K562 (cell line): Measurements from ENCODE around the gene PFN3. TPM values are rescaled to one million over a fixed set of nuclear protein-coding genes. Genes with fewer than 3 reads are reported as not detected.
A peak's percentile ranks its signal among the peaks of the same experiment; 100 is the strongest.

Experiments used
- CBFA2T2 ChIP-seq: fragments of 450-650 bp; conservative IDR thresholded peaks from 2 replicates; pipeline ENCODE4 v1.6.1; 2017; ENCODE audit warnings: mild to moderate bottlenecking
- CCAR2 ChIP-seq: fragments of 200-400 bp; formaldehyde crosslinking; IDR thresholded peaks from 2 replicates; pipeline ENCODE4 v1.6.1; 2017; ENCODE audit warnings: mild to moderate bottlenecking, low read depth, low read length
- CREB5 ChIP-seq: fragments of 250-450 bp; sonication (Bioruptor Pico); IDR thresholded peaks from 2 replicates; pipeline ENCODE4 v1.5.0; 2020; ENCODE audit warnings: mild to moderate bottlenecking
- CREBBP ChIP-seq: IDR thresholded peaks from one replicate; pipeline ENCODE4 v1.6.1; 2012; ENCODE audit warnings: low read depth, mild to moderate bottlenecking, control low read depth, inconsistent platforms, low read length
- CTBP1 ChIP-seq: fragments of 450-650 bp; IDR thresholded peaks from 2 replicates; pipeline ENCODE4 v1.6.1; 2016; ENCODE audit warnings: borderline replicate concordance
- ETV1 ChIP-seq: fragments of 450-650 bp; conservative IDR thresholded peaks from 2 replicates; pipeline ENCODE4 v1.6.1; 2016; ENCODE audit warnings: missing genetic modification characterization, control low read depth, low read depth, missing compliant biosample characterization
- ETV5 ChIP-seq: sonication (generic); formaldehyde crosslinking; IDR thresholded peaks from 2 replicates; pipeline ENCODE4 v1.4.0; 2020; ENCODE audit warnings: low read depth, mild to moderate bottlenecking, missing genetic modification reagents
- GMEB1 ChIP-seq: fragments of 250-450 bp; sonication (Bioruptor Pico); IDR thresholded peaks from 2 replicates; pipeline ENCODE4 v1.4.0; 2020; ENCODE audit warnings: mild to moderate bottlenecking
- JUND ChIP-seq, 2 experiments: IDR thresholded peaks; 2 replicates in 1 of 2; 3 replicates in 1 of 2; pipeline ENCODE4 v1.6.1; 2011; ENCODE audit warnings: borderline replicate concordance in 2 of 2, low read depth in 2 of 2, low read length in 2 of 2, improper control_type of control experiment in 1 of 2, missing biosample characterization in 1 of 2, missing genetic modification characterization in 1 of 2, missing genetic modification reagents in 1 of 2
- L3MBTL2 ChIP-seq: fragments of 450-650 bp; IDR thresholded peaks from 2 replicates; pipeline ENCODE4 v1.6.1; 2016; ENCODE audit warnings: mild to moderate bottlenecking, moderate library complexity
- MYC ChIP-seq, 2 experiments: fragments of 250-450 bp in 1 of 2; sonication (Bioruptor Pico) in 1 of 2; IDR thresholded peaks; 2 replicates each; pipeline versions ENCODE4 v1.5.1 to v1.6.1; 2012 to 2021; ENCODE audit warnings: low read depth in 2 of 2, borderline replicate concordance in 1 of 2, improper control_type of control experiment in 1 of 2, low read length in 1 of 2, mild to moderate bottlenecking in 1 of 2, moderate library complexity in 1 of 2
- SMAD4 ChIP-seq: fragments of 250-450 bp; sonication (Bioruptor Pico); conservative IDR thresholded peaks from 2 replicates; pipeline ENCODE4 v1.8.0; 2021; ENCODE audit warnings: inconsistent platforms, mild to moderate bottlenecking, moderate library complexity
- SMARCE1 ChIP-seq: fragments of 450-650 bp; IDR thresholded peaks from 2 replicates; pipeline ENCODE4 v1.7.1; 2016; ENCODE audit warnings: mild to moderate bottlenecking
- SP1 ChIP-seq: sonication (generic); formaldehyde crosslinking; IDR thresholded peaks from 2 replicates; pipeline ENCODE4 v1.8.1; 2022; ENCODE audit warnings: mild to moderate bottlenecking, missing genetic modification reagents
- SP2 ChIP-seq: IDR thresholded peaks from 2 replicates; pipeline ENCODE4 v1.6.1; 2011; ENCODE audit warnings: mild to moderate bottlenecking, low read depth, low read length, moderate library complexity; ENCODE audit not compliant: poor library complexity, severe bottlenecking; ENCODE audit errors: extremely low read depth
- ZBTB2 ChIP-seq: fragments of 450-650 bp; IDR thresholded peaks from 2 replicates; pipeline ENCODE4 v1.6.1; 2016; ENCODE audit warnings: antibody characterized with exemption
- ZNF175 ChIP-seq: fragments of 200-800 bp; sonication (Bioruptor generic); IDR thresholded peaks from 2 replicates; pipeline ENCODE4 v1.6.1; 2016; ENCODE audit warnings: low read depth, mild to moderate bottlenecking, missing genetic modification characterization, missing compliant biosample characterization
- polyA plus RNA-seq, 8 experiments: library from polyadenylated mRNA; depleted of rRNA in 4 of 8; stranded (reverse) in 5 of 8; unstranded in 3 of 8; fragments of >200 nt; fragmentation: Nextera tagmentation in 2 of 8; fragmentation: Illumina TruSeq in 1 of 8; extraction: Ambion mirVana in 2 of 8; extraction: Trizol in 1 of 8; gene quantifications; 2 replicates each; pipeline versions ENCODE4 v1.2.1 to v1.2.3, GENCODE V29; 2011 to 2014; ENCODE audit warnings: inconsistent platforms in 1 of 8, missing spikeins in 1 of 8
- total RNA-seq, 7 experiments: library from RNA; depleted of rRNA in 6 of 7; stranded (reverse); fragments of >200 nt in 6 of 7; fragmentation: Illumina TruSeq in 2 of 7; extraction: Trizol in 2 of 7; gene quantifications; 2 replicates each; pipeline versions ENCODE4 v1.2.1 to v1.2.3, GENCODE V29; 2011 to 2021; ENCODE audit warnings: low replicate concordance in 1 of 7
- TF ChIP-seq, protein P1 (sequence below): fragments of 450-650 bp; IDR thresholded peaks from 2 replicates; pipeline ENCODE4 v1.6.1; 2018; ENCODE audit not compliant: partially characterized antibody

The PFN3 gene
- total and polyA plus RNA-seq, 9 of the 15 experiments (the other 6 are each of a cell fraction or from before 2014, with no cell fraction given) = not detected

GRCh38 chr5:177425801-177426565 is 25.5 kb upstream of the PFN3 start (continued):
- TF ChIP-seq, protein P1, sequence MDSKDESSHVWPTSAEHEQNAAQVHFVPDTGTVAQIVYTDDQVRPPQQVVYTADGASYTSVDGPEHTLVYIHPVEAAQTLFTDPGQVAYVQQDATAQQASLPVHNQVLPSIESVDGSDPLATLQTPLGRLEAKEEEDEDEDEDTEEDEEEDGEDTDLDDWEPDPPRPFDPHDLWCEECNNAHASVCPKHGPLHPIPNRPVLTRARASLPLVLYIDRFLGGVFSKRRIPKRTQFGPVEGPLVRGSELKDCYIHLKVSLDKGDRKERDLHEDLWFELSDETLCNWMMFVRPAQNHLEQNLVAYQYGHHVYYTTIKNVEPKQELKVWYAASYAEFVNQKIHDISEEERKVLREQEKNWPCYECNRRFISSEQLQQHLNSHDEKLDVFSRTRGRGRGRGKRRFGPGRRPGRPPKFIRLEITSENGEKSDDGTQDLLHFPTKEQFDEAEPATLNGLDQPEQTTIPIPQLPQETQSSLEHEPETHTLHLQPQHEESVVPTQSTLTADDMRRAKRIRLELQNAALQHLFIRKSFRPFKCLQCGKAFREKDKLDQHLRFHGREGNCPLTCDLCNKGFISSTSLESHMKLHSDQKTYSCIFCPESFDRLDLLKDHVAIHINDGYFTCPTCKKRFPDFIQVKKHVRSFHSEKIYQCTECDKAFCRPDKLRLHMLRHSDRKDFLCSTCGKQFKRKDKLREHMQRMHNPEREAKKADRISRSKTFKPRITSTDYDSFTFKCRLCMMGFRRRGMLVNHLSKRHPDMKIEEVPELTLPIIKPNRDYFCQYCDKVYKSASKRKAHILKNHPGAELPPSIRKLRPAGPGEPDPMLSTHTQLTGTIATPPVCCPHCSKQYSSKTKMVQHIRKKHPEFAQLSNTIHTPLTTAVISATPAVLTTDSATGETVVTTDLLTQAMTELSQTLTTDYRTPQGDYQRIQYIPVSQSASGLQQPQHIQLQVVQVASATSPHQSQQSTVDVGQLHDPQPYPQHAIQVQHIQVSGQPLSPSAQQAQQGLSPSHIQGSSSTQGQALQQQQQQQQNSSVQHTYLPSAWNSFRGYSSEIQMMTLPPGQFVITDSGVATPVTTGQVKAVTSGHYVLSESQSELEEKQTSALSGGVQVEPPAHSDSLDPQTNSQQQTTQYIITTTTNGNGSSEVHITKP = peak; percentile 76
- TF ChIP-seq CTBP1 (peak; percentile 69), CREB5 (CRISPR knock-in tag) (no peak), MYC (IDR thresholded peaks at IDR 0.05; ENCODE audit: low read depth, low read length) (0 out of 2 replicates have a peak, but pooled peaks have one; percentile 32), MYC (CRISPR knock-in tag; IDR thresholded peaks at IDR 0.05; ENCODE audit: borderline replicate concordance, low read depth) (peak; percentile 41; the same call in 1 of the 2 replicates), CREBBP (no peak), CBFA2T2 (no peak), GMEB1 (CRISPR knock-in tag) (no peak), SP2 (peak; percentile 59), ZBTB2 (0 out of 2 replicates have a peak, but pooled peaks have one; percentile 23), ETV5 (peak; percentile 96), ZNF175 (CRISPR knock-in tag) (peak; percentile 68; the same call in 1 of the 2 replicates), SMAD4 (peak; percentile 88), L3MBTL2 (peak; percentile 84), JUND (IDR thresholded peaks at IDR 0.05; ENCODE audit: borderline replicate concordance, low read depth, low read length) (peak; percentile 63), JUND (tag; IDR thresholded peaks at IDR 0.05; ENCODE audit: borderline replicate concordance, low read depth, low read length) (peak; percentile 2; the same call in 1 of the 3 replicates), ETV1 (tag) (peak; percentile 96), SP1 (CRISPR knock-in tag) (peak; percentile 88), SMARCE1 (peak; percentile 9), CCAR2 (no peak)
